MM.1S (cell line): ENCODE measurements around the gene FAM180B.

Source experiments
- CTCF ChIP-seq: fragments of 300-600 bp; sonication (generic); IDR thresholded peaks from 2 replicates; pipeline ENCODE4 v1.5.1; 2016; ENCODE audit warnings: antibody characterized with exemption, low read length, mixed read lengths
- EZH2 ChIP-seq: fragments of 300-600 bp; sonication (generic); optimal IDR thresholded peaks from 2 replicates; pipeline ENCODE3; 2017; ENCODE audit warnings: low read depth, mild to moderate bottlenecking, antibody characterized with exemption, low read length, mixed read lengths
- EZH2phosphoT487 ChIP-seq: fragments of 300-600 bp; sonication (generic); IDR thresholded peaks from 2 replicates; pipeline ENCODE4 v1.6.1; 2018; ENCODE audit warnings: antibody characterized with exemption, low read length

- TF ChIP-seq CTCF (no peak), EZH2 (no peak), EZH2phosphoT487 (no peak)
These were observed 23.2 kb downstream of the FAM180B start for GRCh38 chr11:47609675-47610074.
